GM23338 (cell line): ENCODE results near the gene DCANP1.

ENCODE experiments used
- CREB1 ChIP-seq: fragments of 250-450 bp; sonication (Bioruptor Pico); IDR thresholded peaks from 2 replicates; pipeline ENCODE4 v1.5.0; 2020; ENCODE audit warnings: low read depth, mild to moderate bottlenecking, moderate library complexity
- CTCF ChIP-seq, 2 experiments: fragments of 200-600 bp in 1 of 2; sonication (generic) in 1 of 2; conservative IDR thresholded peaks; 2 replicates each; pipeline versions ENCODE4 v1.5.1 to v1.6.1; 2016 to 2017; ENCODE audit warnings: antibody characterized with exemption in 2 of 2, low read depth in 2 of 2, mild to moderate bottlenecking in 2 of 2, moderate library complexity in 1 of 2
- ETS1 ChIP-seq: IDR thresholded peaks from 2 replicates; pipeline ENCODE4 v1.6.1; 2016; ENCODE audit warnings: antibody characterized with exemption
- EZH2 ChIP-seq: fragments of 200-600 bp; sonication (generic); IDR thresholded peaks from one replicate; pipeline ENCODE4 v1.8.0; 2017; ENCODE audit warnings: antibody characterized with exemption, mild to moderate bottlenecking, low read depth; ENCODE audit not compliant: unreplicated experiment
- EZH2phosphoT487 ChIP-seq: fragments of 200-600 bp; sonication (generic); IDR thresholded peaks from one replicate; pipeline ENCODE4 v1.8.1; 2018; ENCODE audit warnings: antibody characterized with exemption; ENCODE audit not compliant: unreplicated experiment
- JUNB ChIP-seq: IDR thresholded peaks from one replicate; pipeline ENCODE4 v1.6.1; 2016; ENCODE audit warnings: antibody characterized with exemption; ENCODE audit not compliant: unreplicated experiment
- NANOG ChIP-seq: IDR thresholded peaks from 2 replicates; pipeline ENCODE4 v1.6.1; 2016; ENCODE audit warnings: antibody characterized with exemption, borderline replicate concordance
- POLR2AphosphoS5 ChIP-seq: IDR thresholded peaks from 2 replicates; pipeline ENCODE4 v1.6.1; 2016; ENCODE audit warnings: antibody characterized with exemption, low read depth
- REST ChIP-seq: IDR thresholded peaks from one replicate; pipeline ENCODE4 v1.6.1; 2018; ENCODE audit warnings: antibody characterized with exemption; ENCODE audit not compliant: unreplicated experiment
- STAT1 ChIP-seq: IDR thresholded peaks from one replicate; pipeline ENCODE4 v1.6.1; 2016; ENCODE audit warnings: antibody characterized with exemption; ENCODE audit not compliant: unreplicated experiment
- ZNF114 ChIP-seq: fragments of 250-450 bp; sonication (Bioruptor Pico); IDR thresholded peaks from 2 replicates; pipeline ENCODE4 v1.5.0; 2020; ENCODE audit warnings: mild to moderate bottlenecking, moderate library complexity
- ZNF331 ChIP-seq: fragments of 250-450 bp; sonication (Bioruptor Pico); IDR thresholded peaks from 2 replicates; pipeline ENCODE4 v1.5.0; 2020; ENCODE audit warnings: low read depth, mild to moderate bottlenecking, moderate library complexity
- ZNF462 ChIP-seq: fragments of 250-450 bp; sonication (Bioruptor Pico); IDR thresholded peaks from 2 replicates; pipeline ENCODE4 v1.5.0; 2020; ENCODE audit warnings: mild to moderate bottlenecking, moderate library complexity

GRCh38 chr5:135493406-135494180, 46.4 kb upstream of the DCANP1 start:
- TF ChIP-seq CTCF (conservative IDR thresholded peaks at IDR 0.05; ENCODE audit: low read depth in 2 of 2) (no peak), CREB1 (CRISPR knock-in tag) (no peak), EZH2phosphoT487 (no peak), POLR2AphosphoS5 (no peak), REST (no peak), EZH2 (no peak), ZNF114 (CRISPR knock-in tag) (no peak), NANOG (no peak), JUNB (no peak), ZNF331 (CRISPR knock-in tag) (no peak), STAT1 (no peak), ETS1 (no peak), ZNF462 (CRISPR knock-in tag) (no peak)
